GM12873 (cell line): ENCODE measurements around the gene GPSM1.

Source experiments
- CTCF ChIP-seq: IDR thresholded peaks from 2 replicates; pipeline ENCODE4 v1.5.1; 2012; ENCODE audit warnings: low read depth, mild to moderate bottlenecking, moderate library complexity, low read length, control low read depth; ENCODE audit not compliant: insufficient read depth; ENCODE audit errors: missing control alignments

The GPSM1 gene

GRCh38 chr9:136334541-136334940 lies 7.2 kb downstream of the GPSM1 start:
- TF ChIP-seq CTCF, result no peak

GRCh38 chr9:136335296-136336155 lies 8.2 kb downstream of the GPSM1 start:
- TF ChIP-seq CTCF, result no peak

DNA sequence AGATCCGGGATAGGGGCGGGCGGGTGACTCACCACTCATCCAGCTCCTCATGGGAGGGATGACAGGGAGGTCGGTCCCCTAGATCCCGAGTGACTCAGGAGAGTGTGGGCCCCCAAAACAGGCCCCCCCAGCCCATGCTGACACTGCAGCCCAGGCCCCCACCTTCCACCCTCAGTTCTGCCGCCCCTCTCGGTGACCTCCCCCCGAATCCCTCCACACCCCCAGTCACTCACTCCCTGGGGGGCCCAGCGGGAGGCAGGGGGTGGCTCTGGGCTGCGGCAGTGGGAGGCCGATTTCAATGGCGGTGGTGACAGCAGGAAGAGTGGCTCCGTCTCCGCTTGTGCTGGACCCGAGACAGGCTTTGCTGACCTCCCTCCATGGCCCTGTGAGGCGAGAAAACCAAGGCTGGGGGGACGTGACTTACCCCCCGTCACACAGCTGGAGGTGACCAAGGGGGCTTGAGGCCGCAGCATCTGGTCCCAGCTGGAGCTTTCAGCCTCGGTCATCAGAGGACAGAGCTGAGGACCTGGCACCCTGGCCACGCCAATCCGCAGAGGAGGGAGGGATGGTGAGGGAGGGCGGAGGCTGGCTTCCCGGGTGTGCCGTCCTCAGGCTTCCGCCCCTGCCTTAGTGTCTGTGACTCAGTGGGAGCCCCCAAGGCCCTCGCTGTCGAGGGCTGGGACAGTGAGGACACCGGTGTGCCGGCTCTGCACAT lies 9.0 kb downstream of the GPSM1 start:
- TF ChIP-seq CTCF, result no peak

DNA sequence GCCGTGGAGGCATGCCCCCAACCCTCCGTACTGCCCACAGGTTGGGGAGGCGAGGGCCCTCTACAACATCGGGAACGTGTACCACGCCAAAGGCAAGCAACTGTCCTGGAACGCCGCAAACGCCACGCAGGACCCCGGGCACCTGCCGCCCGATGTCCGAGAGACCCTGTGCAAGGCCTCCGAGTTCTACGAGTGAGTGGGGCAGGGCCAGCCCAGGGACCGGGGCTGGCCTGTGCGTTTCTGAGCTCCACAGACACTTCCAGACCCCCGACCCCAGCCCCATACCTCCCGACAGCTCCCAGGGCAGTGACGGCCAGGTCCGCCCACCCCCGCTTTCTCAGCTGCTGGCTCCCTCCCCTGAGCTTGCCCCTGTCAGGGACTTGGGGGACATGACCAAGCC lies 9.5 kb downstream of the GPSM1 start:
- TF ChIP-seq CTCF, result no peak

- TF ChIP-seq CTCF, result no peak
Observed at GRCh38 chr9:136337416-136338395, 10.4 kb downstream of the GPSM1 start.

GRCh38 chr9:136338511-136338910 lies 11.2 kb downstream of the GPSM1 start:
- no peak for TF ChIP-seq CTCF
